Stimulated activated CD4-positive, alpha-beta T cell treated with anti-CD3 and anti-CD28 coated beads, TNF-alpha, amount 100 ng/mL, for 1 hour (primary cell): Measurements from ENCODE around the gene SARNP.
"Not testable (repeated sequence)": the region's sequence is repeated elsewhere in the genome, so short reads cannot be mapped to it uniquely, and the experiment has no call there.

Source experiments
- DNase-seq, 3 donors: peaks; one replicate each; pipeline ENCODE4 v3.0.0-alpha.2; 2020; ENCODE audit warnings: low read depth in 3 of 3, low spot score in 1 of 3

The SARNP gene

DNA sequence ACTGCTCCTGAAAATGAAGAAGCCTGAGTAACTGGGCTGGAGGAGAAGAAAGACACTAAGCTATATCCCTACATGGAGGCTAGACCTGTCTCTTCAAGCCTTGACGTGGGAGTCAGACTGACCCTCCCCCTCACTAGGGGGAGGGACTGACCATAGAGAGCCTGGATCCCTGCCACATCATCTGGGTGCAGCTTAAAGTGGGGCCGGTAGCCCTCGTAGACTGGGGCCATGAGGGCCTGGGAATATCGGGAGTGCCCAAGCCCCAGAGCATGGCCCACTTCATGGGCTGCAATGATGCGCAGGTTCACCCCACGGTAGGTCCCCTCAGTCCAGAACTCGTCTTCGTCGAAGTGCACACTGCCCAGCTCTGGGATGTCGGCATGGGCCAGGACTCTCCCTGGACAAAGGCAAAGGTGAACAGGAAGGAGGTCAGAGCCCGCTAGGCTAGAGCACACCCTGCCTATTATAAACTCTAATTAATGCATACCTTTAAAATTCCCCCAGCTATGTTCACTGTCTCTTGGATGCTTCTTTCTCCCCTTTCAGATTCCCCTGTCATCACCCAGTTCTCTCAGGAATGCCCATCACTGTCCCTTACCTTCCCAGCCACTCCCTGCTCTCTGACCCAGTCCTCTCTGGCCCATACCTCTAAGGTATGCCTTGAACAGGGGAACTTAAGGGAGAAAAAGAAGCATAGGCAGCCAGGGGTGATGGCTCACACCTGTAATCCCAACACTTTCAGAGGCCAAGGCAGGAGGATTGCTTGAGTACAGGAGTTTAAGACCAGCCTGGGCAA lies 22.0 kb upstream of the SARNP start:
- no peak for DNase-seq

DNA sequence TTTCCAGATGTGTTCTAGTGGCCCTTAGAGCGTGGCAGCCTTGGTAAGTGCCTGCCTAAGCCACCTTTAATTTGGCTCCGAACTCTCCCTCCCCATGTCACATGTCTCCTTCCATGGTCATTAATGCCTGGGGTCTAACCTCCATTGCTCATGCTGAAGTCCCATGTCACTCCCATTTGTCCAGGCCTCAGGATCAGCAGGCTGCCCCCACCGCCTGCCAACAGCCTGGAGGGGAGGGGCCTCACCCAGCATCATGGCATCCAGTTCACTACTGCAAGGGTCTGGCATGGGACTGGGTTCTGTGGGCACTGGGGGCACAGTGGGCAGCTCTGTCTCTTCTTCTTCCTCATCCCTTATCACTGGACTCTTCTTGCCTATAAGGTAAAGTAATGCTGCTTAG lies 20.8 kb upstream of the SARNP start:
- DNase-seq, result no peak

DNA sequence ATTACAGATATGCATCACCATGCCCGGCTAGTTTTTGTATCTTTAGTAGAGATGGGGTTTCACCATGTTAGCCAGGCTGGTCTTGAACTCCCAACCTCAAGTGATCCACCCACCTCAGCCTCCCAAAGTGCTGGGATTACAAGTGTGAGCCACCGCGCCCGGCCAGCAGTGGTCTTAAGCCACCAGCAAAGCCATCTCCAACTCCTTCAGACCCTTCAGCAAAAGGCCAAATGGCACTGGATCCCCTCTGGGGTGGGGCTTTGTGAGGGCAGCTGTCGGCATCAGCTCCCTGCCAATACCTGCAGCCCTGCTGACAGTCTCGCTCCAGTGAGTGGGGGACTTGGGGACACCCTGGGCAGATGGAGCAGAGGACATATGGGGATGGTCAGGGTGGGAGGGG lies 16.9 kb upstream of the SARNP start:
- DNase-seq, result not testable (repeated sequence)

DNA sequence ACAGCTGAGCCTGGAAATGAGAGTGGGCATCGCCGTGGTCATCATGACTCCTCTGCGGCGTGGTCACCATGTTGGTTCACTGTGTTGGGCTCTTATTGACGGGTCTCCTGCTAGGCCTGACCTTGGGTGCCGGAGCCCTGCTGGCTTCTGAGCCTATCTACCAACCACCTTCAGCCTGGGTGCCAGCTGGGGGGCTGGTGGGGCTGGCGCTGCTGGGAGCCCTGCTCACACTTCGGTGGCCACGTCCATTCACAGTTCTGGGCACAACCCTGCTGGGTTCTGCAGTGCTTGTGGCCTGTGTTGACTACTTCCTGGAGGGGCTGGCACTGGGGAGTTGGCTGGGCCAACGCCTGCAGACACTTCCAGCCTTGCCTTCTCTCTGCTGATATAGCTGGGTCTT lies 15.5 kb upstream of the SARNP start:
- DNase-seq, result no peak

DNA sequence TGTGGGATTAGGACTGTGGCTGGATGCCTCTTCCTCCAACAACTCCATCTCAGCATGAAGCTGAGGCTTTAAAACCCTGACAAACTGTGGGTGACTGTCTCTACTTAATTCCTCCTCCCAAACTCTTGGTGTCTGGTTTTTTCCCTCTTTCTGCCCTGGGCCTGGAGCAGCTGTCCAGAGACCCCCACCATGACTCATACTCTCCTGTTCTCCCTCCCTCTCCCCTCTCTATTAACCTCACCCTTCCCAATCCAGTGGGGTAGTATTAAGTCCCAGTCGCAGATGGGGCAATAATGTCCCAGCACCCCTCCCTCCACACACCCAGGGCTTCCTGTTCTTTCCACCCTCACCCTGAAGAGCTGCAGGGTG lies 13.9 kb upstream of the SARNP start:
- DNase-seq, result no peak

DNA sequence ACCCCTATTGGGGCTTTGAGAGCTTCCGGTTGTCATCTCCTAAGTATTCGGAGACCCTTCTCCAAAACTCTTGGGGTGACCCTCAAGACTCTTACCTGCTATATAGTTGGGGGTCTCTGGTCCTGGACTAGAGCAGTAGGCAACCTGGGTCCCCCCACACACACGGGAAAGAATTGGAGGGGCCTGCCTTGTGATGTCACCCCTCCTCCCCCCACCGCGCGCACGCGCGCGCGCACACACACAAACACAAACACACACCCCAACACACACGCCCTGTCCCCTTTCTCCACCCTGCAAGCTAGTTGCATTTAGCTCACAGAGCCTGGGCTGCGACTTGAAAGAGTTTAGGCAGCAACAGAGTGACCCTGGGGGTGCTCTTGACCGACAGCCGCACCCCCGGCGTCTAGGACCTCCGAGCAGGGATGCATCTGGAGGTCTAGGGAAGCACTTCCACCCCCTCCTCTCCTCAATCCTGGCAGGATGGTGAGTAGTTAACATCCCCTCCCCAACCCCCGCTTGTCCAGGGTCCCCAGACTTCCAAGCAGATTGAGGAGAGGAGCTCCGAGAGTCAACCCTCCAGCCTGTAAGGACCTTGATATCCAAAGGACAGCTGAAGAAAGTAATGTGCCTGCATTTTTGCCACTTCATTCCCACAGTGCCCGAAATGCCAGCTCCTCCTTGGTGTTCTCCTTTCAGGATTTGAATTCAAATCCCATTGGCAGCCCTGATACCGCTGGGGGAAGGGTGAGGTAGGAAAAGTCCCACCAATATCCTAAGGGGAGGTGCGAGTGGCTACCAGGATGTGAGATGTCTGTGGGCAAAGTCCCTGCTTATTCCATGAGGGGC lies 13.3 kb upstream of the SARNP start:
- DNase-seq, result no peak

DNA sequence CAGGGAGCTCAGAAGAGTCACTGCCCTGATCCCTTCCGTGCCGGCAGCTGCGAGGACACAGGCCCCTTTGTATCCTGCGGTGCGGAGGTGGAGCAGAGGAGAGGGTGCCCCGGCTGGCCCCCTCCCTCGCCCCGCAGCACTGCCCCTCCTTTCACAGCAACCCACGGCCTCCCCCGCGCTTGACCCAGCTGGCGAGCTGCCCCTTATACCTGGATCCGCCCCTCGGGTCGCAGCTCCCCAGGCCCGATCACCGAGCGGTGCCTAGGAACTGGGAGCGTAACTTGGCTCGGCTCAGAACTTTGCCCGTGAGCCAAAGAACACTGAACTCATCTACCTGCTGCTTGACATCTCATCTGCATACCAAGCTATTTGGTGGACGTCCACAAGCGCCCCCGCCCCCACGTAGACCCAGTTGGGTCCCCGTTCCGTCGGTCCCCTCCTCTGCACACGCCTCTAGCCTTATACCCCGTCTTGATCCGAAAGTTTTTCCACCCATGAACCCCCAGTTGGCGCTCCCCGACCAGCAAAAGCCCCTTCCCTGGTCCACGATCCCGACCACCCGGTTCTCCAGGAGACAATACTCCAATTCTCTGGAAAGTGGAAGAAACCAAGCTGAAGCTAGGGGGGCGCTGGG lies 12.6 kb upstream of the SARNP start:
- peak in 1 of 3 donors; percentile 30 for DNase-seq

DNA sequence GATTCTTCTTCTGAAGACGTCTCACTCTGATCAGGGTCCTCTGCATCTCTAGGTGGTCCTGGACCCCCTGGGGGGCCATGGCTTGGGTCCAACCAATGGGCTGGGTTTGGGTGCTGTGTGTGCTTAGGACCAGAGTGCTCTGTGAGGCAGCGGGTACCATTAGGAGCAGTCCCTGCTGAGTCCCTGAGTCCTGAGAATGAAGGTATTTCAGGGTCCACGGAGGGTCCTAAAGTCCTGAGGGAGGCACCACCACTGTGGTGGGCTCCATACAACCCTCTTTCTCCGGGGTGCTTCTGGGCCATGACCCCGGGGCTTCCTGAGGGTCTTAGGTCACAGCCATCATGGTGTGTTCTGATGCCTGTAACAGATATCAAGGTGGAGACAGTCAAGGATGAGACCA lies 10.8 kb upstream of the SARNP start:
- no peak for DNase-seq

DNA sequence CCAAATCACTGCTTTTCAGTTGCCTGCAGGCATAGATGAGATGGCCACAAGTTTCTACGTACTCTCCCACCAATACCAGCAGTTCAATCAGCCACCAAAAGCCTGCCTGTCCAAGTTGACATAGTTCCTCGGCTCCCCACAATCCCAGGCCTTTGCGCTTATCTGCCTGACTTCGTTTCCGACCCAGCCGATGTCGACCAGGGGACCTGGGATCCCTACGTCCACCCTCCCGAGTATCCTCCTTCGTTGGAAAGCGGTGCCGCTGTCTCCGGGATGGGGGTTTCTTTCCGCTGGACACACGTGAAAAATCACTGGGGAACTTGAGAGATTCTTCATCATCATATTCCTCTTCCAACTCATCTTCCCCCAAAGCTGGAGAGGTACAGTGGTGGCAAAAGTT lies 10.3 kb upstream of the SARNP start:
- DNase-seq, result no peak

DNA sequence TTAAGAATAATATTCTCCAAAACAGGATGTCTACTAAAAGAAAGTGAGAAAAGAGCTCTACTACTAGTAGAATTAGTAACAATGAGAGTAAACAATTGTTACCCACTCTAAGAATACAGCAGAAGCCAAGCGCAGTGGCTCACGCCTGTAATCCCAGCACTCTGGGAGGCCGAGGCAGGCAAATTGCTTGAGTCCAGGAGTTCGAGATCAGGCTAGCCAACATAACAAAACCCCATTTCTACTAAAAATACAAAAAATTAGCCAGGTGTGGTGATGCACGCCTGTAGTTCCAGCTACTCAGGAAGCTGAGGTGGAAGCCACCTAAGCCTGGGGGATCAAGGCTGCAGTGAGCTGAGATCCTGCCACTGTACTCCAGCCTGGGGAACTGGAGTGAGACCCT lies 7.2 kb upstream of the SARNP start:
- no peak for DNase-seq

DNA sequence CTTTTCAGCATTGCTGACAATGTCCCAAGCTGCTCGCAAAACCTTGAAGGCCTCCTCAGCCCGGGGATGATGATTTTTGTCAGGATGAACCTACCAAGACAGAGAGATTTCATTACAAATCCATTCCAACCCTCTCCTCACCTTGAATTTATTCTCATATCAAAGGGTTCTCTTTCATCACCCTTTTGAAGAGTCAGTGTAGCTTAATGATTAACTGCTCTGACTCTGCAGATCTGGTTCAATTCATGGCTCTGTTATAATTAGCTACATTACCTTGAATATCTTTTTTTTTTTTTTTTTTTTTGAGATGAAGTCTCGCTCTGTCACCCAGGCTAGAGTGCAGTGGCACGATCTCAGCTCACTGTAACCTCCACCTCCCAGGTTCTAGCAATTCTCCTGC lies 5.9 kb upstream of the SARNP start:
- DNase-seq, result no peak

DNA sequence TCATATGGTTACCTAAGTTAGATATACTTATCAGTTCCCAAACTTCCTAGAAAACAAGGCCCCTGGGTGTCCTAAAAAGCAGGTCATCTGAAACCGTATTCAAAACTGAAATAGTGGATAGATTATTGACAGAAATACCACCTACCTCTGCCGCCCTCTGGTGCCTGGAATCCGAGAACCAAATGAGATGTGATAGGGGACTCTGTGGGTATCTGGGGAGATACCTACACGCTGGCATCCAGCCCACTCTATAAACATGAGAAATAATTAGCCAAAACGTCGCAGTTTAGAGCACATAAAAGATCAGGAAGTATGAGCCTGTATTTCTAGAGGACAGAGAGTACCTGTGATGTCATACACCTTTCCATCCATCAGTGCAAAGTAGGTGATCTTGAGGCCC lies 4.7 kb upstream of the SARNP start:
- DNase-seq, result no peak

DNA sequence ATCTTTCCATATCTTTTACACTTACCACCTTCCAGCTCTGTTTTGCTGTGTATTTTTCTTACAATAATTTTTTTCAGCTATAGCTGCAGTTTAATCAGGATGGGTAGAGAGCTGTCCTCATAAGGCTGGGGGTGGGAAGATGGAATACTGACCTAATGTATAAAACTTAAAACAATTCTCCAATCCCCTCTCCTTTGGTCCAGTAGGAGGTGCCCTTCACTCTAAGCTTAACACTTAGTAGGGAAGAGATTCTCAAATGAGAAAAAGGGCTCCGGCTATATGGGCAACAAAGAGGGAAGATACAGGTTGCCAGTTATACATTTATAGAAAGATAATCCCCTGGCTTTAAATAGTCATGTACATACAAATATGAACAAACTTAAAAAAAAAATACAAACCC lies 3.2 kb upstream of the SARNP start:
- DNase-seq, result no peak

DNA sequence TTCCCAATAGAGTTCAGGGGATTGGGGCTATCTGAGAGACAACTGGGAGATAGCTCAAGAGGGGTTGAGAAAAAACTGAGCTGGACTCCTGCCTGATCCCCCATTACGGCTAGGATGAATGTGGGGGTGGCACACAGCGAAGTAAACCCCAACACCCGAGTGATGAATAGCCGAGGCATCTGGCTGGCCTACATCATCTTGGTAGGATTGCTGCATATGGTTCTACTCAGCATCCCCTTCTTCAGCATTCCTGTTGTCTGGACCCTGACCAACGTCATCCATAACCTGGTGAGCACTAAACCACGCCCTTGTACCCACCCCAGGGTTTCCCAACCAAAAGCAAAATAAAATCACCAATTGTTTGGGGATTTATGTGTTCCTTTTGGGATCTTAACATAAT lies 1.4 kb upstream of the SARNP start:
- no peak for DNase-seq

DNA sequence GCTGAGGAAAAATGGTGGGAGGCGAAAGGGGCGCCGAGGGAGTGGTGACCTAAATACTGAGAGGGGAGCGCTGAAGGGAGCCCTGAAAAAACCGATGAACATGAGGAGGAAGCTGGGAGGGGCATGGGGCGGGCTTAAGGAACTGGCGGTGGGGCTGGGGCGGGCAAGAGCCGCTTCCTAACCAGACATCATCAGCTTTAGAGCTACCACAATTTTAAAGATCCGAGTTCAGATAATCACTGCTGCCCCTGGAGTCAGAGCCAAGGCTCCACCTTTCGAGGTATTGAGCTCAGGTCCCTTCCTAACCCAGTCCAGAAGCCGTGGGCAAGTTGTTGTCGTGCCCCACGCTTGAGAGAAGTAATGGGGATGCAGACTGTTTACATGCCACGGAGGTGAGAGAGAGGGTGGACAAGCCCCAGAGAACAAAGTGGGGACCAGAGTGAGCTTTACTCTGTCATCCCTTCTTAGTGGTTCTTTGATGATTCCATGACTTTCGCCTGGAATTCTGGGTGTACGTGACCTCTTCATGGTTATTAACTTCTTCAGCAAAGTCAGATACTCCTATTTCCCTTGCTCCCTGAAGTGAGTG lies 710 bp upstream of the SARNP start:
- peak in 1 of 3 donors; percentile 23 for DNase-seq

DNA sequence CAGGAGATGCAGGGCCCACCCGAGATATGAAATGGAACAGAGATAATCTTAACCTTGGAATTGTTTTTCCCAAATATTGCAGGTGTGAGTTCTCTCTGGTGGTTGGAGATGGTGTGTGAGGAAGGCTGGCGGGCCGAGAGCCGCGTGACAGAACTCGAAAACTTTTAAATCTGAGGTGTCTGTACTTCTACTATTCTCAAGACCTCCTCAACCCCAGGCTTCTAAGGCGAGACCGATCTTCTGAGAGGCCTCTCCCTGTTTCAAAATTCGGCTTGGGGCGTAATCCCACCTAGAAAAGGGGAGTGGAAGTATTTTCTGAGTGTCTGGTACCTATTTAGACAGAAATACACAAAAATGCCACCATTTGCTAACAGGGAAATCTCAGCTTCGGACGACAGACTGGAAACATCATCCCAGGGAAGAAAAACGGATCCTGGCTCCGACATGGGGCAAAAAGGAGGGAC lies 611 bp downstream of the SARNP start:
- no peak for DNase-seq

DNA sequence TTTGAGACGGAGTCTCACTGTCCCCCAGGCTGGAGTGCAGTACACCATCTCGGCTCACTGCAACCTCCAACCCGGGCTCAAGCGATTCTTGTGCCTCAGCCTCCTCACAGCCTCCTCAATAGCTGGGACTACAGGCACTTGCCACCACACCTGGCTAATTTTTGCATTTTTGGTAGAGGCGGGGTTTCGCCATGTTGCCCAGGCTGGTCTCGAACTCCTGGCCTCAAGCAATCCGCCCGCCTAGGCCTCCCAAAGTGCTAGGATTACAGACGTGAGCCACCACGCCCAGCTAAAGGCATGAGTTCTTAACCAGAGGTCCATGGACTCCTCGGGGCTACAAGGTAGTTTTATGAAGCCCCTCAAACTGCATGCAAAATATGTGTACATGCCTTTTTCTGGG lies 2.1 kb downstream of the SARNP start:
- no peak for DNase-seq

DNA sequence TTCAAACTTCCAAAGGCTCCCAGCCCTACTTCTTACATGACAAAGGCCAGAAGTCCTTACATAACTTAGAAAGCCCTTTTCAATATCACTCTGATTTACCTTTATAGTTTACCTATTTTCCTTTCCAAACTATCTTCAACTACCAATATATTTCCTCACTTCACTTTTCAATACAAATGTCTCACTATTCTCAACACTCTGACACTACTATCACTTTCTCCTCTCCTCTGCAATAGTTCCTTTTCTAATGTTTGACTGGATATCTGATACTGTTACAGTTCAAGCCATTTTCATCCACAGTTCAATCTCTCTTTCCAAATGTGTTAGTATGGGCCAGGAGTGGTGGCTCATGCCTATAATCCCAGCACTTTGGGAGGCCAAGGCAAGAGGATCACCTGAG lies 3.3 kb downstream of the SARNP start:
- no peak for DNase-seq

DNA sequence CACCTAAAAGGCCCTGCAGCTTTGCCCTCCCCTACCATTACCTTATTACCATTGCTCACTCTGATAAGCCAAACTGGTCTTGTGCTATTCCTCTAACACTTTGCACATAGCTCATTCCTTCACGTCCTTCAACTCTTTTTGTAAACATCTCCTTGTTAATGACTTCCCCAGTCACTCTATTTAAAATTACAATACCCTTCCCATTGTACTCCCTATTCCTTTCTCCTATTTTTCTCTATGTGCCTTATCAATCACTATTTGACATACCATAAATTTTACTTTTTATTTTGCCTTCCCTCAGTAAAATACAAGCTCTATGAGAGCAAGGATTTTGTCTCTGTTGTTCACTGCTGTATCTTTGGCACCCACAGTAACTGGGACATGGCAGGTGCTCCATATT lies 5.4 kb downstream of the SARNP start:
- no peak for DNase-seq

DNA sequence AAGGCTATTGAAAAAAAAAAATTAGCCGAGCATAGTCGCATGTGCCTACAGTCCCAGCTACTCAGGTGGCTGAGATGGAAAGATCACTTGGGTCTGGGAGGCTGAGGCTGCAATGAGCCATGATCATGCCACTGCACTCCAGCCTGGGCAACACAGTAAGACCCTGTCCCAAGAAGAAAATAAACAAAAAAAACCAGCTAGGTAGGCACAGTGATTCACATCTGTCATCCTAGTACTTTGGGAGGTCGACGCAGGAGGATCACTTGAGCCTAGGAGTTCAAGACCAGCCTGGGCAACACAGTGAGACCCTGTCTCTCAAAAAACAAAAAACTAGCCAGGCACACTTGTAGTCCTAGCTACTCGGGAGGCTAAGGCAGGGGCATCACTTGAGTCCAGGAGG lies 8.2 kb downstream of the SARNP start:
- DNase-seq, result no peak

DNA sequence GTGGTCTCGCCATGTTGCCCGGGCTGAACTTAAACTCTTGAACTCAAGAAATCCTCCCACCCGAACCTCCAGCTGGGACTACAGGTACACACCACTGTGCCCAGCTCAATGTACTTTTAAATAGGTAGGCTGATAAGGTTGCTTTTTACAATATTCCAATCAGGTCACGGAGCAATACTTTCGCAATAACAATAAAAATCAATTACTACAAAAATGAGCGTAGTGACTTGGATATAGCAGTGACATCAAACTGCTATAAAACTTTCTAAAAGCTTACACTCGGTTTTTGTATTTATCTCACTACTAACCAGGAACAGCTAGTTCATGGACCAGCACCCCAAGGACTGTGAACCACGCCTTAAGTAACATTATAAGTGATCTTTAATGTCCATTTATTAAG lies 10.5 kb downstream of the SARNP start:
- no peak for DNase-seq

DNA sequence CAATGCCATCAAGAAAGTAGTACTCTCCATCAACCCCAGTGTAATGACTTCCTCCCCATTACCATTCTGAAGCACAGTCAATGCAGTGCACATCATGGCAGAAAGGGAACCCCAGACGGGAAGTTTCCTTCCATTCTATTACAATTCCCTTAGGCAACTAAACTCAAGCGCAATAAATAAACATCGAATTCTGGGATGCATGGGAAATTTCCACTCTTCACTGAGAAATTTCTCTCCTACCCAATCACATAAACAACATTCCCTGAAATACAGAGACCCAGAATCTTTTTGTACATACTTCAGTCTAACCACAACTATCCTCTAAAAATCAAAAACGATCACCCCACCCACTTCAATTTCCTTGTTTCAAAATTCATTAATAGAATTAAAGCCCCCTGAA lies 20.0 kb downstream of the SARNP start:
- DNase-seq, result no peak
